Measurements from ENCODE around the gene TMEM165. TPM values are rescaled to one million over a fixed set of nuclear protein-coding genes. Genes with fewer than 3 reads are reported as not detected.

TMEM165 gene
- total and polyA plus RNA-seq, 12 donors: 52.4 to 290 (median 147) TPM

DNA sequence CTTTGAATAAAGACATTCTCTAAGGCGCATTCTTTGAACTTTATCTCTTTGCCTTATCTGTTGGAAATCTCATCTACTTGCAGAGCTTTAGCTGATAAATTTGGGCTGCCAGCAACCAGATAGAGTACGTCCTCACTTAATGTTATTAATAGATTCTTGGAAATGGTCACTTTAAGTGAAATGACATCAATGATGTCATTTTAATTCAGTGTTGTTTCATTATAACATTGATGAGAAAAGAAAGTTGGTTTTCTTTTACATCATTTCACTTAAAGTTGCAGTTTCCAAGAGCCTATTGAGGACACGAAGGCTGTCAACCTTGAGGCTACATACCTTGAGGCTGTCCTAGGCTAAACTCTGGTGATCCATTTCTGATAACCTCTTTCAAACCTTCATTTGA lies 9.3 kb downstream of the TMEM165 start:
- peak in 1 of 7 donors; percentile 45 for DNase-seq
- no peak overlapping the region for H3K27ac ChIP-seq
- H3K27me3 ChIP-seq: no peaks in the 10 kb centered on the region
- TF ChIP-seq, protein P1, sequence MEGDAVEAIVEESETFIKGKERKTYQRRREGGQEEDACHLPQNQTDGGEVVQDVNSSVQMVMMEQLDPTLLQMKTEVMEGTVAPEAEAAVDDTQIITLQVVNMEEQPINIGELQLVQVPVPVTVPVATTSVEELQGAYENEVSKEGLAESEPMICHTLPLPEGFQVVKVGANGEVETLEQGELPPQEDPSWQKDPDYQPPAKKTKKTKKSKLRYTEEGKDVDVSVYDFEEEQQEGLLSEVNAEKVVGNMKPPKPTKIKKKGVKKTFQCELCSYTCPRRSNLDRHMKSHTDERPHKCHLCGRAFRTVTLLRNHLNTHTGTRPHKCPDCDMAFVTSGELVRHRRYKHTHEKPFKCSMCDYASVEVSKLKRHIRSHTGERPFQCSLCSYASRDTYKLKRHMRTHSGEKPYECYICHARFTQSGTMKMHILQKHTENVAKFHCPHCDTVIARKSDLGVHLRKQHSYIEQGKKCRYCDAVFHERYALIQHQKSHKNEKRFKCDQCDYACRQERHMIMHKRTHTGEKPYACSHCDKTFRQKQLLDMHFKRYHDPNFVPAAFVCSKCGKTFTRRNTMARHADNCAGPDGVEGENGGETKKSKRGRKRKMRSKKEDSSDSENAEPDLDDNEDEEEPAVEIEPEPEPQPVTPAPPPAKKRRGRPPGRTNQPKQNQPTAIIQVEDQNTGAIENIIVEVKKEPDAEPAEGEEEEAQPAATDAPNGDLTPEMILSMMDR (IDR thresholded peaks at IDR 0.05): no peak
- TF ChIP-seq POLR2A (IDR thresholded peaks at IDR 0.05): no peak
- H3K4me3 ChIP-seq: no peak overlapping the region
- 55 to 68% (median 58%) methylated on average over 3 of the region's 3 CpGs for WGBS, 4 donors
- no peaks in the 10 kb centered on the region for H3K9me3 ChIP-seq (replicated peaks in 1 of 3)
- peaks cover 0 to 49% of the 10 kb centered on the region in 2 donors for H3K4me1 ChIP-seq (replicated peaks in 1 of 2)
- intact Hi-C loops (cut with DNase I): no loop called here
- peaks cover 0 to 31% of the 10 kb centered on the region in 2 donors for H3K36me3 ChIP-seq (replicated peaks in 1 of 2)

- DNase-seq: no peak
- Histone ChIP-seq H3K27ac (no peak overlapping the region), H3K4me1 (replicated peaks in 1 of 2) (peaks cover 0 to 41% of the 10 kb centered on the region in 2 donors), H3K27me3 (no peaks in the 10 kb centered on the region), H3K36me3 (replicated peaks in 1 of 2) (peaks cover 0 to 28% of the 10 kb centered on the region in 2 donors), H3K4me3 (no peak overlapping the region), H3K9me3 (replicated peaks in 1 of 3) (no peaks in the 10 kb centered on the region)
- intact Hi-C loops (cut with DNase I): no loop called here
- WGBS, 4 donors: 92 to 99% (median 97%) methylated on average over 2 of the region's 2 CpGs
- TF ChIP-seq, protein P1 (IDR thresholded peaks at IDR 0.05): no peak
- no peak for TF ChIP-seq POLR2A (IDR thresholded peaks at IDR 0.05)
Measured at GRCh38 chr4:55406545-55406944, 10.8 kb downstream of the TMEM165 start.

DNA sequence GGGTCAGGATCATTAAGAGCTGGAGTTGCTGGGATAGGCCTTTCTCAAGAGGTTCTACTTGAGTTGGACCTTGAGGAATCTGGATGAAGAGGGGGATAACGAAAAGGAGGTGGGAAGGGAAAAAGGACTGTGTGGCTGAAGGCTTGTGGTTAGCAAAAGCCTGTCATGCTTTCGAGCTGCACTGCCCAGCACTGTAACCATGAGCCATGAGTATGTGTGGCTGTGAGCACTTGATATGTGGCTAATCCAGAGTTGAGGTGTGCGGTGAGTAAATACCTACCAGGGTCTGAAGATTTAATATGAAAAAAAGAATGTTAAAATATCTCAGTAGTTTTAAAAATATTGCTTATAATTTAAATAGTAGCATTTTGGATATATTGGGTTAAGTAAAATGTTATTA lies 11.4 kb downstream of the TMEM165 start:
- DNase-seq: no peak
- Histone ChIP-seq H3K36me3 (replicated peaks in 1 of 2) (peaks cover 0 to 26% of the 10 kb centered on the region in 2 donors), H3K4me1 (replicated peaks in 1 of 2) (peaks cover 0 to 39% of the 10 kb centered on the region in 2 donors), H3K27me3 (no peaks in the 10 kb centered on the region), H3K9me3 (replicated peaks in 1 of 3) (no peaks in the 10 kb centered on the region), H3K27ac (no peak overlapping the region), H3K4me3 (no peak overlapping the region)
- intact Hi-C loops (cut with DNase I): no loop called here
- no peak for TF ChIP-seq POLR2A (IDR thresholded peaks at IDR 0.05)
- TF ChIP-seq, protein P1 (IDR thresholded peaks at IDR 0.05): no peak
- WGBS, 4 donors: 91 to 97% (median 95%) methylated on average over 3 of the region's 3 CpGs

GRCh38 chr4:55407764-55408163 lies 12.0 kb downstream of the TMEM165 start:
- peaks cover 0 to 26% of the 10 kb centered on the region in 2 donors for H3K36me3 ChIP-seq (replicated peaks in 1 of 2)
- H3K4me1 ChIP-seq (replicated peaks in 1 of 2): peaks cover 0 to 39% of the 10 kb centered on the region in 2 donors
- H3K9me3 ChIP-seq (replicated peaks in 1 of 3): no peaks in the 10 kb centered on the region
- TF ChIP-seq, protein P1 (IDR thresholded peaks at IDR 0.05): no peak
- no peak for TF ChIP-seq POLR2A (IDR thresholded peaks at IDR 0.05)
- intact Hi-C loops (cut with DNase I): no loop called here
- WGBS, 4 donors: 39 to 81% (median 52%) methylated on average over 3 of the region's 3 CpGs
- H3K27me3 ChIP-seq: no peaks in the 10 kb centered on the region
- no peak overlapping the region for H3K4me3 ChIP-seq
- no peak for DNase-seq
- H3K27ac ChIP-seq: no peak overlapping the region

Data from adrenal gland (tissue), 12 donors.